Esophagus muscularis mucosa (tissue), 4 donors: Measurements from ENCODE around the gene DOCK2.

Experiments
- EP300 ChIP-seq: sonication (generic); formaldehyde crosslinking; IDR thresholded peaks from one replicate; pipeline ENCODE4 v1.6.1; 2017; ENCODE audit warnings: antibody characterized with exemption
- POLR2A ChIP-seq: fragments of 450-650 bp; IDR thresholded peaks from one replicate; pipeline ENCODE4 v1.6.1; 2017; ENCODE audit warnings: antibody characterized with exemption, moderate library complexity, mild to moderate bottlenecking, low read depth
- POLR2AphosphoS5 ChIP-seq, 2 donors: sonication (generic); formaldehyde crosslinking; IDR thresholded peaks; one replicate each; pipeline ENCODE4 v1.6.1; 2017; ENCODE audit warnings: antibody characterized with exemption in 2 of 2
- TF ChIP-seq, protein P1 (sequence below), 3 experiments: fragments of 200-600 bp in 2 of 3; fragments of 450-650 bp in 1 of 3; sonication (generic) in 2 of 3; IDR thresholded peaks; one replicate each; pipeline ENCODE4 v1.5.1; 2017 to 2019; ENCODE audit warnings: antibody characterized with exemption in 3 of 3, mild to moderate bottlenecking in 2 of 3, moderate library complexity in 1 of 3

DNA sequence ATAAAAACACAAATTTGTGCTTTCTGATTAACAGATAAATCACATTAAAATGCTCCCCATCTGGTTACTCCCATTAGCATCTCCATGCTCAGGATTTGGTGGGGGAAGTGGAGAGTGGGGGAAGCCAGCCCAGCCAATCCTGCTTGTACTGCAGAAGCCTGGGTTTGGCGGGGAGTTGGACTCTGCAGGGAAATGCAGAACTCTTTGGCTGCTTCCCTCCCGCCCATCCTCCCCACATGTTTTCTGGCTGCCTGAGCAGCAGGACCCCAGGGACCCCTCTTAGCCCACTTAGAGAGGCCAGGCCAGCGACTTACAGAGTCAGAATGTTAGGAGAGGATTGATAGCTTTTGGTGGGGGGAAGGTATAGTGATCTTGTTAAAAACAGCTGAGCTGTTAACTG is 409.2 kb downstream of the DOCK2 start:
- TF ChIP-seq, protein P1, sequence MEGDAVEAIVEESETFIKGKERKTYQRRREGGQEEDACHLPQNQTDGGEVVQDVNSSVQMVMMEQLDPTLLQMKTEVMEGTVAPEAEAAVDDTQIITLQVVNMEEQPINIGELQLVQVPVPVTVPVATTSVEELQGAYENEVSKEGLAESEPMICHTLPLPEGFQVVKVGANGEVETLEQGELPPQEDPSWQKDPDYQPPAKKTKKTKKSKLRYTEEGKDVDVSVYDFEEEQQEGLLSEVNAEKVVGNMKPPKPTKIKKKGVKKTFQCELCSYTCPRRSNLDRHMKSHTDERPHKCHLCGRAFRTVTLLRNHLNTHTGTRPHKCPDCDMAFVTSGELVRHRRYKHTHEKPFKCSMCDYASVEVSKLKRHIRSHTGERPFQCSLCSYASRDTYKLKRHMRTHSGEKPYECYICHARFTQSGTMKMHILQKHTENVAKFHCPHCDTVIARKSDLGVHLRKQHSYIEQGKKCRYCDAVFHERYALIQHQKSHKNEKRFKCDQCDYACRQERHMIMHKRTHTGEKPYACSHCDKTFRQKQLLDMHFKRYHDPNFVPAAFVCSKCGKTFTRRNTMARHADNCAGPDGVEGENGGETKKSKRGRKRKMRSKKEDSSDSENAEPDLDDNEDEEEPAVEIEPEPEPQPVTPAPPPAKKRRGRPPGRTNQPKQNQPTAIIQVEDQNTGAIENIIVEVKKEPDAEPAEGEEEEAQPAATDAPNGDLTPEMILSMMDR (IDR thresholded peaks at IDR 0.05), result no peak
- TF ChIP-seq EP300 (no peak), POLR2AphosphoS5 (IDR thresholded peaks at IDR 0.05) (no peak), POLR2A (no peak)
